Measurements from ENCODE around the gene ZNF683. TPM values are rescaled to one million over a fixed set of nuclear protein-coding genes. Genes with fewer than 3 reads are reported as not detected.
"Not testable (repeated sequence)": the region's sequence is repeated elsewhere in the genome, so short reads cannot be mapped to it uniquely, and the experiment has no call there.

The ZNF683 gene
- not detected for total RNA-seq

- DNase-seq (ENCODE audit: low spot score in 2 of 2); H3K4me3 ChIP-seq (ENCODE audit: low read depth, poor library complexity, severe bottlenecking); intact Hi-C loops (cut with DNase I; ENCODE audit: low total_unique reads): not testable (repeated sequence)
- 71 to 73% methylated on average over 3 of the region's 3 CpGs for WGBS, 2 donors
Observed at GRCh38 chr1:26372611-26373010, at the start of gene ZNF683. Gene ZNF683, minus strand, starts transcription at chr1:26372750. Its CDS starts 4,179 bp downstream, at chr1:26368571.

GRCh38 chr1:26419494-26419893, 46.9 kb upstream of the ZNF683 start:
- H3K4me3 ChIP-seq (ENCODE audit: low read depth, poor library complexity, severe bottlenecking), result no peak overlapping the region
- DNase-seq (ENCODE audit: low spot score in 2 of 2), result no peak
- WGBS, 2 donors, result 71 to 76% methylated on average over 2 of the region's 2 CpGs
- TF ChIP-seq CTCF (IDR thresholded peaks at IDR 0.05), result no peak
- no peak for TF ChIP-seq POLR2A (IDR thresholded peaks at IDR 0.05)
- intact Hi-C loops (cut with DNase I; ENCODE audit: low total_unique reads), result loop anchor here (10.0 kb wide), 1 partner anchor 95 kb away; no protein-coding TSS in a partner anchor

GRCh38 chr1:26418865-26419349, 46.4 kb upstream of the ZNF683 start:
- intact Hi-C loops (cut with DNase I; ENCODE audit: low total_unique reads), result loop anchor here (10.0 kb wide), 1 partner anchor 94 kb away; no protein-coding TSS in a partner anchor
- WGBS, 2 donors, result 47 to 56% methylated on average over 5 of the region's 5 CpGs
- DNase-seq (ENCODE audit: low spot score in 2 of 2), result no peak
- H3K4me3 ChIP-seq (ENCODE audit: low read depth, poor library complexity, severe bottlenecking), result no peak overlapping the region
- no peak for TF ChIP-seq POLR2A (IDR thresholded peaks at IDR 0.05)
- TF ChIP-seq CTCF (IDR thresholded peaks at IDR 0.05), result no peak

DNA sequence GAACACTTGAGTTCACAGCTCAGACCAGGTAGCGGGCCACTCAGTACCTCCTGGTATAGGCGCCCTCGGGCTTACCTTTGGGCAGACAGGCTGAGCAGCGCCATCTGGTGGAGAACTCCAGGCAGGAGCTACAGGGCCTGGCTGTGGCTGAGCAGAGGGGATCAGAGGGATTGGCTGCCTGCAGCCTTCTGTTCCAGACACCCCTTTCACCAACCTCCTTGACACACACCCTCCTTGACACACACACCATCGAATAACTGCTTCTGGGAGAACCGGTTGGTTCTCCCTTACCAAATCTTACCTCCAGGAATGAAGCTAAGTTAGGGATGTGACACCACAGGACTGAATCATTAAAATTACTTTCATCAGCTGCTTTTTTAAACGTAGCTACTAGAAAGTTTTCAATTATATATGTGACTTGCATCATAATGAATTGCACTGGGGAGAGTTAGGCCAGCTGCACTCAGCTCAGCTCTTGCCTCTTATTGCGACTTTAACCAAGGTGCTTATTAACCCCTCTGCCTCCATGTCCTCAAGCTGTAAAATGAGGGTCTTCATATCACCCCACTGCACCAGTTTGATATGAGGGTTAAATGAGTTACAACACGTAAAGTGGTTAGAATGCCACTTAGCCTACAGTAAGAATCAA, 44.7 kb upstream of the ZNF683 start:
- DNase-seq (ENCODE audit: low spot score in 2 of 2), result peak; percentile 64 to 92
- WGBS, 2 donors, result 14 to 17% methylated on average over 9 of the region's 9 CpGs
- no peak overlapping the region for H3K4me3 ChIP-seq (ENCODE audit: low read depth, poor library complexity, severe bottlenecking)
- TF ChIP-seq POLR2A (IDR thresholded peaks at IDR 0.05) (no peak), CTCF (IDR thresholded peaks at IDR 0.05) (no peak)
- intact Hi-C loops (cut with DNase I; ENCODE audit: low total_unique reads), result loop anchor here (10.0 kb wide), 1 partner anchor 92 kb away; no protein-coding TSS in a partner anchor

- intact Hi-C loops (cut with DNase I; ENCODE audit: low total_unique reads), result loop anchor here (10.0 kb wide), 1 partner anchor 88 kb away; no protein-coding TSS in a partner anchor
- TF ChIP-seq CTCF (IDR thresholded peaks at IDR 0.05) (no peak), POLR2A (IDR thresholded peaks at IDR 0.05) (no peak)
- no peak for DNase-seq (ENCODE audit: low spot score in 2 of 2)
- WGBS, 2 donors, result 0 to 12% methylated on average over 1 of the region's 1 CpG
- no peak overlapping the region for H3K4me3 ChIP-seq (ENCODE audit: low read depth, poor library complexity, severe bottlenecking)
Observed at GRCh38 chr1:26413031-26413430, 40.5 kb upstream of the ZNF683 start.

GRCh38 chr1:26412180-26412840, 39.8 kb upstream of the ZNF683 start:
- no peak overlapping the region for H3K4me3 ChIP-seq (ENCODE audit: low read depth, poor library complexity, severe bottlenecking)
- intact Hi-C loops (cut with DNase I; ENCODE audit: low total_unique reads), result loop anchor here (10.0 kb wide), 1 partner anchor 88 kb away; no protein-coding TSS in a partner anchor
- 12 to 14% methylated on average over 9 of the region's 9 CpGs for WGBS, 2 donors
- no peak for DNase-seq (ENCODE audit: low spot score in 2 of 2)
- no peak for TF ChIP-seq POLR2A (IDR thresholded peaks at IDR 0.05)
- TF ChIP-seq CTCF (IDR thresholded peaks at IDR 0.05), result no peak
